ENCODE results near the gene FAT2.

GRCh38 chr5:151617383-151617840 is 26.3 kb upstream of the FAT2 start:
- no peak for TF ChIP-seq CTCF (IDR thresholded peaks at IDR 0.05; ENCODE audit: low read depth, low read length)
- TF ChIP-seq EZH2phosphoT487 (IDR thresholded peaks at IDR 0.05; ENCODE audit: low read depth) = no peak
